Neural crest cell (in vitro differentiated cells): Measurements from ENCODE around the gene NCAPD3. TPM values are rescaled to one million over a fixed set of nuclear protein-coding genes. Genes with fewer than 3 reads are reported as not detected.

Experiments used
- DNase-seq: peaks from one replicate; pipeline ENCODE4 v3.0.0; 2021; ENCODE audit warnings: low read depth, mixed read lengths, low spot score
- H3K27ac Mint-ChIP-seq: one replicate; pipeline ENCODE4 v1.8.0; 2021; ENCODE audit warnings: mild to moderate bottlenecking, mixed read lengths; ENCODE audit not compliant: unreplicated experiment
- H3K27me3 Mint-ChIP-seq: 2 replicates; pipeline ENCODE4 v1.8.0; 2021; ENCODE audit warnings: low read depth, mild to moderate bottlenecking, mixed read lengths
- H3K36me3 Mint-ChIP-seq: 2 replicates; pipeline ENCODE4 v1.8.0; 2021; ENCODE audit warnings: low read depth, mild to moderate bottlenecking, mixed read lengths
- H3K4me1 Mint-ChIP-seq: 2 replicates; pipeline ENCODE4 v1.8.0; 2021; ENCODE audit warnings: mixed read lengths
- H3K4me3 Mint-ChIP-seq: one replicate; pipeline ENCODE4 v1.8.0; 2021; ENCODE audit warnings: mild to moderate bottlenecking, mixed read lengths
- H3K9me3 Mint-ChIP-seq: 2 replicates; pipeline ENCODE4 v1.8.0; 2021; ENCODE audit warnings: mixed read lengths
- total RNA-seq: library from RNA; stranded (reverse); gene quantifications from 2 replicates; pipeline ENCODE4 v1.2.1, GENCODE V29; 2021
- TF ChIP-seq, protein P1 (sequence below): fragments of 200-600 bp; sonication (generic); conservative IDR thresholded peaks from 2 replicates; pipeline ENCODE4 v1.5.0; 2021; ENCODE audit warnings: antibody characterized with exemption, mild to moderate bottlenecking

Gene NCAPD3
- total RNA-seq, 1 donor from 2014 or later: 53.8 TPM

DNA sequence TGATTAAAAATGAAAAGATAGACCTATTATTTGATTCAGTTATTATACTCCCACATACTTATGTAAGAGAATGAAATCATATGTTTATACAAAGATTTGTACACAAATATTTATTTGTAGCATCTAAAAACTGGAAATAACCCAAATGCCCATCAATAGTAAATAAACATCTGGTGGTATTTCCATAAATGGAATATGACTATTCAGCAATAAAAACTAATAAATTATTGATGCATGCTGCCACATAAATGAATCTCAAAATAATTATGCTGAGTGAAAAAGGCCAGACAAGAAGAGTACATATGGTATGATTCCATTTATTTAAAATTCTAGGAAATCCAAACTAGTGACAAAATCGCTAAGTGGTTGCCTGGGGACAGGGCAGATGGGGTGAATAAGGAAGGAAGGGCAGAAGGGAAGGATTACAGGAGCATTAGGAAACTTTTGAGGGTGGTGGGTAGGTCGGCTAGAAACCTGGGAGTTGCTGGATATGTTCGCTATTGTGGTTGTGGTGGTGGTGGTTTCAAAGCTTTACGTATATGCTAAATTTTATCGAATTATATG is 113.4 kb downstream of the NCAPD3 start:
- TF ChIP-seq, protein P1, sequence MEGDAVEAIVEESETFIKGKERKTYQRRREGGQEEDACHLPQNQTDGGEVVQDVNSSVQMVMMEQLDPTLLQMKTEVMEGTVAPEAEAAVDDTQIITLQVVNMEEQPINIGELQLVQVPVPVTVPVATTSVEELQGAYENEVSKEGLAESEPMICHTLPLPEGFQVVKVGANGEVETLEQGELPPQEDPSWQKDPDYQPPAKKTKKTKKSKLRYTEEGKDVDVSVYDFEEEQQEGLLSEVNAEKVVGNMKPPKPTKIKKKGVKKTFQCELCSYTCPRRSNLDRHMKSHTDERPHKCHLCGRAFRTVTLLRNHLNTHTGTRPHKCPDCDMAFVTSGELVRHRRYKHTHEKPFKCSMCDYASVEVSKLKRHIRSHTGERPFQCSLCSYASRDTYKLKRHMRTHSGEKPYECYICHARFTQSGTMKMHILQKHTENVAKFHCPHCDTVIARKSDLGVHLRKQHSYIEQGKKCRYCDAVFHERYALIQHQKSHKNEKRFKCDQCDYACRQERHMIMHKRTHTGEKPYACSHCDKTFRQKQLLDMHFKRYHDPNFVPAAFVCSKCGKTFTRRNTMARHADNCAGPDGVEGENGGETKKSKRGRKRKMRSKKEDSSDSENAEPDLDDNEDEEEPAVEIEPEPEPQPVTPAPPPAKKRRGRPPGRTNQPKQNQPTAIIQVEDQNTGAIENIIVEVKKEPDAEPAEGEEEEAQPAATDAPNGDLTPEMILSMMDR: no peak
- no peak for DNase-seq
- Mint-ChIP-seq H3K27me3 (no peaks in the 10 kb centered on the region), H3K9me3 (peaks cover 16% of the 10 kb centered on the region), H3K36me3 (peaks cover 40% of the 10 kb centered on the region), H3K27ac (no peak overlapping the region), H3K4me3 (no peak overlapping the region), H3K4me1 (no peaks in the 10 kb centered on the region)

Other genes starting within 250 kb of the NCAPD3 start
- 98.6 and 99.9 TPM in 2 replicates for gene JAM3, start 154.9 kb downstream of the NCAPD3 start, total RNA-seq
- gene VPS26B, start 704 bp upstream of the NCAPD3 start, total RNA-seq: 45.6 and 47.8 TPM in 2 replicates
- 62.5 and 62.6 TPM in 2 replicates for gene THYN1, start 29.4 kb upstream of the NCAPD3 start, total RNA-seq
- 28.5 and 28.7 TPM in 2 replicates for gene ACAD8, start 29.6 kb upstream of the NCAPD3 start, total RNA-seq
- 0.14 and 0.28 TPM in 2 replicates for gene GLB1L3, start 52.4 kb upstream of the NCAPD3 start, total RNA-seq
- 15.4 TPM in 2 replicates for gene GLB1L2, start 108.0 kb upstream of the NCAPD3 start, total RNA-seq
- gene B3GAT1, start 188.3 kb upstream of the NCAPD3 start, total RNA-seq: 31.8 and 32.3 TPM in 2 replicates